GM20431 (cell line): ENCODE measurements around the gene STAC.
"Not testable (repeated sequence)": the region's sequence is repeated elsewhere in the genome, so short reads cannot be mapped to it uniquely, and the experiment has no call there.

Source experiments
- in situ Hi-C: fragments of 300-500 bp; cut with MseI, MboI; formaldehyde crosslinking; loops from one replicate; pipeline ENCODE4 v1.15.0; 2020; ENCODE audit warnings: low sequenced_read_pairs; ENCODE audit not compliant: unreplicated experiment

STAC gene

DNA sequence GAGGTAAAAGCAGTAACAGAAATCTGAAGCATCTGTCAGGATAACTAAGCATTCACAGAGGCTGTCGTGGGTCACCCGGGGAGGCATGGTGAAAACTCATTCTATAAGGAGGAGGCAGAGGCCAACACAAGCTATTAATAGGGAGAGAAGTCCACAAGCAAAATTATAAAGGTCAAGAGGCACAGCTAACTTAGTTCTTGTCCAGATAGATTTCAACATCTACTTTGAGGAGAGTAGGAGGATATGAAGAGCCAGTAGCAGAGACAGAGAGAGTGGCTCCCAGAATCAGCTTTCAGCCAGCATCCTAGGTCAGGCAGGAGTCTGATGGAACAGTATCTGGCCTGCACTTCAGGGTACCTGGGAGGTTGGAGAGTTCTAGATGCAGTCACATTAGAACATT is 95.3 kb downstream of the STAC start:
- in situ Hi-C loops: no loop called here

DNA sequence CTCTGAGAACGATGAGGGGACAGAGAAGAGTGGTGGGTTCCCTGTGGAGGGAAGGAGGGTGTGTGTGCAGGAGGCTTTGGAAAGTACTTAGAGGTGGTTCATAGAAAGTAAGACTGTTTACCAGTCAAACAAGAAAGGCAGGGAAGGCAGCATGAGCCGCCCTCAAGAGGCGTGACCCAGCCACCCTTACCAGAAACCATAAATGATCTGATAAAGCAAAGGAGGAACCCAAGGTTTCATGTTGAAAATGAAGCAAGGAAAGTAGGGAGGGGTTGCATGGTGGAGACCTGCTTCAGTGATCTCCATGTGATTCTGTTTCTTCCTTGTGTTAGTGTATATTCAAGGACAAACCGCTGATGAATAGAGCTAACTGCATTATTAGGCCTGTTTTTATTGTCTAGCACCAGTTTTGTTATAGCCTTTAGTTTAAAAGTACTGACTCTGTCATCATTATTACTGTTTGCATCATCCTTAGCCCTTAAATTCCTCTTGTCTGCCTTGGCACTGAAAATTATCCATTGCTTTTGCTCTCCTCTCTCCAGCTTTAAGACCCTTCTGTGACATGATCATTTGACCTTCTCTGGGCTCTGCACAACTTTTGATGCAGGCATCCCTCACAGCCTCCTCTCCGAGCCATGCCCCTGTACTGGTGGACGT is 96.1 kb downstream of the STAC start:
- in situ Hi-C loops: no loop called here

DNA sequence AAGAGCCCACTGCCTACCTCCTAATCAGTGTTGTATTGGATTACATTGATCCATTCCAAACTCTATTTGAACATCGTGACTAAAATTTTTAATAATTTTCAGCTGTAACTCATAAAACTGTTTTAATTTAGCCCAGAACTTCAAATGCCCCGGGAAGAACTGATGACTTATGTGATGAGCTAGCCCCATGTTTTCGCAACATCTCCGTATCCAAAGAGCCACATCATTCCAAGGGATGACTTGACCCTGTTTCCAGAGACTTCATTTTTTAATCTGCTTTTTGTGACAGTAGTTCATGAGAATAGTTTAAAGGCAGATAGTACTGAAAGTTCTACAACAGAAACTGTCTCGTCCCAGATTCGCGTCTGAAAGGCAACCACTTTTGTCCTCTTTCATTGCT is 97.4 kb downstream of the STAC start:
- in situ Hi-C loops: no loop called here

DNA sequence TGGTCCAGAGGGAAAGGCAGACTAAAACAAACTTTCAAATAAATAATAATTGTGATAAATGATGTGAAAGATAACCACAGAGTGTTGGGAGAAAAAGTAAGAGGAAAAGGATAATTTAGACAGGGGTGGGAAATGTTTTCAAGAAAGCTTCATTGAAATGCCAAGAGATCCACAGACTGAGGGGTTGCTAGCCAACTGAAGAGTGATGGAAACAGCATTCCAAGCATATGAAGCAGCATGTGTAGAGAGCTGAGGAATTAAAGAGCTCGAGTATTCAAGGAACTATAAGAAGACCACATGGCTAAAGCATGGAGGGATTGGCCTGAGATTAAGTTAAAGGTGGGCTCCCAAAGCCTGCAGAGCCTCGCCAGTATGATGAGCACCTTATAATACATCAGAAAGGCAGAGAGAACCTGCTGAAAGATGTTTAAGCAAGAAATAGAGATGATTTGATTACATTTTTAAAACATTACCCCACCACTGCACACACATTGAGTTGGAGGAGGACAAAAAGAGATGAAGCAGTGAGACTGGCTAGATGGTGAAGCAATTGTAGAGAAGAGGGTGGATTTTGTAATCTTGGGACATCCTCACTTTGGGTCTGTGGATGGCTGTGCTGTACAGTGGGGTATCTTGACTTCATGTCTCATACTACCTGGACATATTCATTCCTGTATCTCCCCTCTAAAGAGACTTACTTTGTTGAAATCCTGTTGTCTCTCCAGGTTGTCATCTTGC is 100.8 kb downstream of the STAC start:
- in situ Hi-C loops: no loop called here

DNA sequence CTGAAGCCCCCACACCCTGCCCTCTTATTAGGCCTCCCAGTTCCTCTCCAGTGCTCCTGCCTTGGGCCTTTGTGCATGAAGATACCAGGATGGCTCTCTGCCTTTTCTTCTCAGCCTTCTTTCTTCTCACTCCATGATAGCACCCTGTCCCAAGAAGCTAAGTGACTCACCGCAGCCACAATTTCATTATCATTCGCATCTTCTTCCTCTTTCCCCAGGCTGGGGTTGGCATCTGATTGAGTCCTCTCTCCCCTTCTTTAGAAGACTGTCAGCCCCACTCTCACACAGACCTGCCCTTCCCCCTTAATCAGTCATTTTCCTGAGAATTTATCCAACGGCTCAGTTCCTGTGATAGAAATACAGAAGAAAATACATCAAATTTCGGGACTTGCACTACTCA is 102.0 kb downstream of the STAC start:
- in situ Hi-C loops: no loop called here

DNA sequence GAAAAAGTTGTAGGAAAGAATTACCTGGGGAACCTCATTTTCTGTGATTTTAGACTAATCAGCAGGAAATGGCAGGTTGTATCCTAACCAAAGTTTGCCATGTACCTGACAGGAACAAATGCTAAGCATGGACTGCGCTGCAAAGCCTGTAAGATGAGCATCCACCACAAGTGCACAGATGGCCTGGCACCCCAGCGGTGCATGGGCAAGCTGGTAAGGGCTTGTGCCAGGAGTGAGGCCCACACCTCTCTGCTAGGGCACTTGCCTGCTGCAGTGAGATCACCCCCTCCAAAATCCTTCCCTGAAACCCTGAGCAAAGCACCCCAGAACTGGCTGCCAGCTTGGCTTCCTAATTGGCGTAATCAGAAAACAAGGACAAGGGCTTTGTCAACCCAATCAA is 102.6 kb downstream of the STAC start:
- in situ Hi-C loops: no loop called here

DNA sequence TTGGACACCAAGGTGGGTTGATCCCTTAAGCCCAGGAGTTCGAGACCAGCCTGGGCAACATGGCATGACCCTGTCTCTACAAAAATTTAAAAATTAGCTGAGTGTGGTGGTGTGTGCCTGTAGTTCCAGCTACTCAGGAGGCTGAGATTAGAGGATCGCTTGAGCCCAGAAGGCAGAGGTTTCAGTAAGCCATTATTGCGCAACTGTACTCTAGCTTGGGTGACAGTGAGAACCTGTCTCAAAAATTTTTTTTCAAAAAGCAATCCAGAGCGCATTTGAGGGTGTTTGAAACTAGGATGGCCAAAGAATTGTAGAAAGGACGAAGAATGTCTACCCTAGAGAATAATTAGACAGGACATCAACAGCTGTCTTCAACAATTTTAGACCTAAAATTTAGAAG is 103.4 kb downstream of the STAC start:
- in situ Hi-C loops: no loop called here

DNA sequence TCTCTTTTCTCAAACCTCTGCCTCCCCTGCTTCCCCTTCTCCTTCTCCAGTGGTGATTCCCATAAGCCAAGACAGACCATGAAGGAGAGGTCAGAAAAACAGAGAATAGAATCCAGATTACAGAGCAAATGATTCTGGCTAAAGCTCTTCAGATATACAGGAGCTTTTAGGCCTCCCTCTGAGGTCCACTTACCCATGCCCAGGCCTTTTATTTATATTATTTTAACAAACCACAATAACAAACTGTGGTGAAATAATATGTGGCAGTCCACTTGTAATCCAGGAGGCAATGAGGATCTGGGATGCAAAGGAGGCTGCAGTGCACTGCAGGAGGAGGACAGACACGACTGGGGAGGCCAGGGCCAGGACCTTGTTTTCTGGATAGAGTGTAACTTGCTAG is 104.1 kb downstream of the STAC start:
- in situ Hi-C loops: no loop called here

DNA sequence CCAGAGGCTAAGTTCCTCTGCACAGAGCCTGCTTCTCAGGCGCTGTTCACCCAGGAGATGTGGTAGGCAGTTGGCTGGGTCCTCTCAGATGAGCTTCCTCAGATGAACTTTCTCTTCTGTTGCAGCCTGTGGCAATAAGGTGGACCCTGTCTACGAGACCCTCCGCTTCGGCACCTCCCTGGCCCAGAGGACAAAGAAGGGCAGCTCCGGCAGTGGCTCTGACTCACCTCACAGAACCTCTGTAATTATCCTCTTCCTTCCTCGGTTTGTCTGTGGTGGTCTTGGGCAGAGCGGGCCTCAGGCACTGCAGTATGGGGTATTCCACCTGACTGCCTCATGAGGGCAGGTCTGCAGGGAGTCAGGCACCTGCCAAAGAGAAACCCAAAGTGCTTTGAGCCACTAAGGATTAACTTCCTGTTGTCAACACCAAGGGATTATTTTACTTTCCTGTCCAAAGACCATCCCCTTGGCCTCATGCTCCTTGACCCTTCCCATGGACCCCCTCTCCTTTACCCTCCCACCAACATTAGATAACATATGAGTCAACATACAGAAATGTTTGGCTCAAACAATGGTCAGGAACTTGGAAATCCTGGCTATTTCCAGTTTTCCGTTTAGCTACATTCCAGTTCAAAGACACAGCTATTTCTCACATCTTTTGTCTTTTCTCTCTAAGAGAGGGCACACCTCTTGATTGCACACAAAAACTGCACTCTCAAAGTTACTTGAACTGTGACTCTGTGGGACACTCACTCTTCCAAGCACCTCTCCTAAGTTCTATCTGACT is 105.9 kb downstream of the STAC start:
- in situ Hi-C loops: no loop called here

DNA sequence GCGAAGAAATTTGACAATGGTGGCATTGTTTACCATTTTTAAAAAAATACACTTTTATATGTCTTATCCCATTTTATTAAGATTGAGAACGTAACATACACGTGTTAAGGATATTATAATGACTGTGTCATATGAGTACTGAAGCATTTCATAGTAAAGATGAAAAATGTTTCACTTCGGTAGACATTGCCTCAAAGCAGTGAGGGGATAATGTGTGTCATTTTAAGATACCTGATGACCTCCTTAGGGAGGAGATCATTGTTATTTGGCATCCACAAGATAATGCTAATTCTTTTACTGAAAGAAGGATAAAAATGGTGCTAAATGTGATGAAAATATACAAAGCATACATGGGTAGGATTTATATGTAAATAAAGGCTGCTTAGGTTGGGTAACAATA is 107.3 kb downstream of the STAC start:
- in situ Hi-C loops: no loop called here

DNA sequence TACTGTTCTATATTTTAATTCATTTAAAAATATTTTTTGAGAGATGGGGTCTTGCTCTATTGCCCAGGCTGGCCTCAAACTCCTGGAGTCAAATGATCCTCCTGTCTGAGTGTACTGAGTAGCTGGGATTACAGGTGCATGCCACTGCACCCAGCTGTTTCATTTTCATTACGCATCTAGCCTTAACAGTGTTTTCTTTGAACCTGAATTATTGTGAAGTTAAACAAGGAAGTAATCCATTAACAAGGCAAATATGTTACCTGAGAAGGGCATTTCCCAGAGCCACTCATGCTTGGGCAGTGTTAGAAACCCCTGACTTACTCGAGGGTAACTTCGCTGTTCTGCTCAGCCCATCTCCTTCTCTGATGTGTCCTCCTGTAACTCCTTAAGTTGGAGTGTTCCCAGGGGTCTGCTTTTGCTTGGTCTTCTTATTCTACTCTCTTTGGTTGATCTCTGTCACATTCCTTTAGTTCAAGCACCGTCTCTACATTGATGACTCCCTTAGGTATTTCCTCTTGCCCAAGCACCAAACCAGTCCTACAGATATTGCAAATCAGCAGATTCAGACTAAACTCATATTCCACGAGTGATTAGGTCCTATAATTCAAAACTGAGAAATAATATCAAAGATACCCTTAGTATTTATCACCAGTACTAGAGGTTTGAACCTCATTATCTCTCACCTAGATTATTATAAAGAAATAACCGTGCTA is 107.9 kb downstream of the STAC start:
- in situ Hi-C loops: no loop called here

DNA sequence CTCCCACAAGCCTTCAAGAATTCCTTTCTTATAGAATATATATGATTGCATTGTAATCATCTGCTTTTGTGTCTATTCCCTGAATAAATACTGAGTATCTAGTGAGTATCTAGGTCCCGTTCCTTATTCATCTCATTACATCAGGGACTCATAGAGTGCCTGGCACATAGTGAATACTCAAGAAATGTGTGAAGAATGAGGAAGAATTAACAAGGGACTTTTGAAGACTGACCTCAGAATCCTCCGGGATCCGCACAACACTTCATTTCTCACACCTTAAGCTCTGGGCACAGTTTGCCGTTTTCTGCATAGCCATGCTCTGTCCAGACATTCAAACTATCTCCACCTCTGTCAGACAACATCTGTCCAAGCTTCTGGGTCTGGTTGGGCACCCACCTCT is 108.8 kb downstream of the STAC start:
- in situ Hi-C loops: no loop called here

DNA sequence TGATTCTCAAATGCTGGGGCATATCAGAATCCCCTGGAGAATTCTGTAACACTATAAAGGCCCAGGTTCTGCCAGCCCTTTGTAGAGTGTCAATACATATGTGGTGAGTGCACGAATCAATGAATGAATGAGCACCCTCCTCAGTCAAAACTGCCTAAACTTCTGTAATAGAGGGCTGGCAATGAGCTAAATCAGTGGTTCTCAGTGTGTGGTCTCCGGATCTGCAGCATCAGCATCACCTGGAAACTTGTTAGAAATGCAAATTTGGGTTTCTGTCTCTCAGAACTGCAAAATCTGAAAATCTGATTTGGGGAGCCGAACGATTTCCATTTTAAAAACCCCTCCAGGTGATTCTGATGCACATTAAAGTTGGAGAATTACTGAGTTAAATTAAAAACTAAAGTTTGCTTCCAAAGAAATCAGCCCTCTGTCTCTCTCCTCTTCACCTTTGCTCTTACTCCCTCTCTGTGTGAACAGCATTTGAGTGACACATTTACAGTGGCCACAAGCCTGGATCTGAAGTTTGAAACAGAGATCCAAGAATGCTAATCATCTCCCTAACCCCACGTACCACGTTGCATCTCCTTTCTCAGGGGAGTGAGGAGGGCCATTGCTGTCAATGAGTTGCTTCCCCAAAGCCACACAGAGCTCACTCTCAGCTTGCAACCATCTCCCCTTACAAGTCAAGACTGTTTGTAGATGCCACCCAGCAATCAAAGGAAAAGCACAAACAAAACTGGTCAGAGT is 109.5 kb downstream of the STAC start:
- in situ Hi-C loops: no loop called here

DNA sequence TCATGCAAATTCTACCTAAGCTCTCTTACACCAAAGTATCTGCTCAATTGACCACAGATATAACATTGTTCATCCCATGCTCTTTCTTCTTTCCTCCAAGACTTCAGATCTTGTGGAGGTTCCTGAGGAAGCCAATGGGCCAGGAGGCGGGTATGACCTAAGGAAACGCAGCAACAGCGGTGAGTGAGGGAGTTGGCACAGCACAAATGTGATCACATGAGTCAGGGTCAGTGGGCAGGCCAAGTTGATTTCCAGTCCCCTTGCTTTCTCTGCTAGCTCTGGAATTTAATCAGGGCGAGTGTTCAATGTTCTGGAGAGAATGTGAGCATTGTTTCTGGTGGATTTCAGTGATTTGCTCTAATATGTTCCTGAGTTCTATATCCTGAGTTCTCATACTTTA is 112.7 kb downstream of the STAC start:
- in situ Hi-C loops: no loop called here

DNA sequence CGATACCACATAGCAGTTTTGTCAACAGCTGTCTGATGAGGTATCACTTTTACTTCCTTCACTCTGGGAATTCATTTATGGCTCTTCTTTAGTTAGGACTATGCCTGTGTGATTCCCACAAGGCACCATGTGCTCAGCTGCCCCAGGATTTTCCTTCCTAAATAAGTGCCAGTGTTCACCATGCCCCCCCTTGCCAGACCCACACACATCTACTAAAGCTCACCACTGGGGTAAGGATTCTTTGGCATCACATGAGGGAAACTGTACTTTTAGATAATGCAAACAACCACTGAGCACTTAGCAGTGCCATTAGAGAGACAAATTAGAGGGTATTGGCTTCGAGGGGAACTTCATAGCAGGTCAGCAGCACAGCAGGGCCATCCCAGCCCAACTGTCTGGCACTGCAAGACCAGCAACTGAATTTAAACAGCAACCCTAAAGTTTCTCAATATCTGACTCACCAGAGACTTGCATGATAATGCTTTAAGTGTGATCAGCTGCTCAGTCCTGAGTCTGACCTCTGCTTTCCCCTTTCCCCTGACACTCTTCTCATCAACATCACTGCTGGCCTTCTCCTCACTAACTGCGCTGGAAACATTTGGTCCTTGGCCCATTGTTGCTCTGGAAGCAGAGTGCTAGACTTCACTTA is 114.3 kb downstream of the STAC start:
- in situ Hi-C loops: no loop called here

DNA sequence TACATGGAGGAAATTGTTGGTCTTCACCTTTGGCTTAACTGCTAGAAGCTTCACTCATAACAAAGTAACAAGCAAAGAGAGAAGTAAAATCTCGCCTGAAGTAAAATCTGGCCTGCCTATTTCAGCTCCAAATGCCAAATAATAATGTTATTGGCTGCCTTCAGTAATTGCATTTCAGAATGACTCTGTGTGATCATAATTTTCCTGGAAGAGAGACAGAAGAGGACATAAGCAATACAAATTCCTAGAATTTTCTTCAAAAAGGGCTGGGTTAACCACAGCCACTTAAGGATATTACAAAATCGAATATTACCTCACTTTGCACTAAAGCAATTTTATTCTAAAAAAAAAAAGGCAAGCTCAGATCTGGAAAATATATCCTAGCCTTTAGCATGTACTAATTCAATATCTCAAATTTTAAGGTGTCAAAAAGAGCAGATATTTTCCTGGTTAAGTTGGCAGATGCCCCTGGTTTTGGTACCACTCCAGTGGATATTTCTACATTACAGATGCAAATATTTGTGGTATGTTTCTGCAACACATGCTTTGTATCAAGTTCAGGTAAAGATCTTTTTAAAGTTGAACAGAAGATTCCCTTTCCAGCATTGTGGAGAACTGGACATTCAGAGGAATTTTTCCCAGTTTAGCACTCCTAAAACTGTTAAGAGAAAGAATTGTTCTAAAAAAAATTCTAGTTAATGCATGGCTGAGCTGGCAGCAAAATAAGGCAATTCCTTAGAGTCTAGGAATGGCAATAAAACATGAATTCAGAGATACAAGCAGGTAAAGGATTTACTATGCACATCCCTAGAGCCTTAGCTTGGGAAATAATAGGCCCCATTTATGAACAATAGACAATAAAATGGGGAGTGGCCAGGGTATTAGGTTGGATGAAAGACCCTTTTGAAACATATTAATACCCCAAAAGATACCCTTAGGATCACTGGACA is 116.7 kb downstream of the STAC start:
- in situ Hi-C loops: no loop called here

DNA sequence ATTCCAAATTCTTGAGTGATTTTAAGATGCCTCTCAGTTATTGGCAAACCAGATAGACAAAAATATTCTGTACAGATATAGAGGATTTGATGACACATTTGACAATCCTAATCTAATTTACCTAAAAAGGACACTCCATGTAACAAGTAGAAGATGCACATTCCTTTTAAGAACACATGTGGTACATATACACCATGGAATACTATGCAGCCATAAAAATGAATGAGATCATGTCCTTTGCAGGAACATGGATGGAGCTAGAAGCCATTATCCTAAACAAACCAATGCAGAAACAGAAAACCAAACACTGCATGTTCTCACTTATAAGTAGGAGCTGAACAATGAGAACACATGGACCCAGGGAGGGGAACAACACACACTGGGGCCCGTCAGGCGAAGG is 119.7 kb downstream of the STAC start:
- in situ Hi-C loops: not testable (repeated sequence)

DNA sequence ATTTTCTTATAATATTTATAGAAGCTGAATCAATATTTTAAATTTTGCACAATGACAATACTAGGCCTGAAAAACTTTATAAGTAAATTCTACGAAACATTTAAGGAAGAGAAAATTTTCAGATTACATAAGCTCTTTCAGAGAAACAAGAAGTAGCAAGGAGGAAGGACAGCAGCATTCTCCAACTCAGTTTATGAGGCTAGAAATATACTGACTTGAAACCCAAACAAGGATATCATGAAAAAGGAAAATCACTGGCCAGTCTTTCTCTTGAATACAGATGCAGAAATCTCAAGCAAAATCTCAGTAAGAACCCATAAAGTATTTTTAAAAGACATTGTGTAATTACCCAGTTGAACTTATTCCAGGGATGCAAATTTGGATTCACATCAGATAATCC is 121.3 kb downstream of the STAC start:
- in situ Hi-C loops: no loop called here
